Suprapubic skin (tissue), 4 donors: ENCODE data around the gene PIAS4. TPM values are rescaled to one million over a fixed set of nuclear protein-coding genes. Genes with fewer than 3 reads are reported as not detected.

Experiments
- DNase-seq, 2 donors: peaks; one replicate each; pipeline ENCODE4 v3.0.0-alpha.2; 2019; ENCODE audit warnings: low spot score in 2 of 2
- H3K27ac ChIP-seq: fragments of 200-600 bp; sonication (generic); one replicate; pipeline ENCODE4 v1.5.1; 2019
- H3K27me3 ChIP-seq: fragments of 200-600 bp; sonication (generic); one replicate; pipeline ENCODE4 v1.5.1; 2019
- H3K36me3 ChIP-seq: fragments of 200-600 bp; sonication (generic); one replicate; pipeline ENCODE4 v1.5.1; 2019
- H3K4me1 ChIP-seq: fragments of 200-600 bp; sonication (generic); one replicate; pipeline ENCODE4 v1.5.1; 2019
- H3K4me3 ChIP-seq: fragments of 200-600 bp; sonication (generic); one replicate; pipeline ENCODE4 v1.5.1; 2019; ENCODE audit warnings: mild to moderate bottlenecking
- H3K9me3 ChIP-seq: fragments of 200-600 bp; sonication (generic); one replicate; pipeline ENCODE4 v1.5.1; 2019
- CTCF ChIP-seq, 2 donors: fragments of 200-600 bp in 1 of 2; fragments of 450-650 bp in 1 of 2; sonication (generic) in 1 of 2; IDR thresholded peaks; one replicate each; pipeline ENCODE4 v1.5.1; 2016 to 2019; ENCODE audit warnings: antibody characterized with exemption in 2 of 2, mild to moderate bottlenecking in 1 of 2, moderate library complexity in 1 of 2
- EP300 ChIP-seq: sonication (generic); formaldehyde crosslinking; IDR thresholded peaks from one replicate; pipeline ENCODE4 v1.6.1; 2017; ENCODE audit warnings: antibody characterized with exemption
- POLR2A ChIP-seq, 2 donors: fragments of 450-650 bp; IDR thresholded peaks; one replicate each; pipeline ENCODE4 v1.6.1; 2017; ENCODE audit warnings: antibody characterized with exemption in 2 of 2, mild to moderate bottlenecking in 2 of 2, moderate library complexity in 2 of 2
- POLR2AphosphoS5 ChIP-seq, 3 donors: sonication (generic); formaldehyde crosslinking; IDR thresholded peaks; one replicate each; pipeline ENCODE4 v1.6.1; 2017; ENCODE audit warnings: antibody characterized with exemption in 3 of 3
- WGBS: methylation state at CpG from one replicate; pipeline ENCODE4 v1.1.5; 2018; 5-methylcytosine and 5-hydroxymethylcytosine counted together
- total RNA-seq, 4 donors: library from RNA; depleted of rRNA; stranded (reverse); fragments of >200 nt; gene quantifications; one replicate each; pipeline ENCODE4 v1.1.0, GENCODE V29; 2016

Gene PIAS4
- total RNA-seq, 4 donors from 2014 or later: 17.1 to 28.7 (median 22.6) TPM

- H3K4me3 ChIP-seq: peak within 1 kb of the TSS; percentile 99
- no peaks in the 10 kb centered on the region for H3K9me3 ChIP-seq
- H3K27ac ChIP-seq: peak within 1 kb of the TSS; percentile 98
- no peak for TF ChIP-seq CTCF (IDR thresholded peaks at IDR 0.05)
- TF ChIP-seq EP300: no peak
- peak; percentile 95 to 99 for TF ChIP-seq POLR2A (IDR thresholded peaks at IDR 0.05)
- peak; percentile 97 to 100 (median 98) for TF ChIP-seq POLR2AphosphoS5 (IDR thresholded peaks at IDR 0.05)
- peak; percentile 92 to 95 for DNase-seq
- H3K27me3 ChIP-seq: no peaks in the 10 kb centered on the region
- peaks cover 64% of the 10 kb centered on the region for H3K4me1 ChIP-seq
- peaks cover 42% of the 10 kb centered on the region for H3K36me3 ChIP-seq
- WGBS: under 1% methylated on average over 28 of the region's 80 CpGs
These were observed 22.5 kb upstream of the PIAS4 start, which contains the start of gene EEF2 for GRCh38 chr19:3984908-3985642. TSS of gene EEF2 (minus strand) at chr19:3985463. CDS start at chr19:3985380, 83 bp downstream.

GRCh38 chr19:3985643-3986259 is 21.8 kb upstream of the PIAS4 start:
- no peak for DNase-seq
- Histone ChIP-seq H3K9me3 (no peaks in the 10 kb centered on the region), H3K4me1 (peaks cover 64% of the 10 kb centered on the region), H3K36me3 (peaks cover 35% of the 10 kb centered on the region), H3K27ac (peak overlapping the region; percentile 98), H3K27me3 (no peaks in the 10 kb centered on the region), H3K4me3 (peak overlapping the region; percentile 99)
- 4% methylated on average over 16 of the region's 19 CpGs for WGBS
- TF ChIP-seq EP300 (no peak), CTCF (IDR thresholded peaks at IDR 0.05) (no peak), POLR2AphosphoS5 (IDR thresholded peaks at IDR 0.05) (no peak), POLR2A (IDR thresholded peaks at IDR 0.05) (no peak)

- no peak for DNase-seq
- Histone ChIP-seq H3K36me3 (peaks cover 28% of the 10 kb centered on the region), H3K27me3 (no peaks in the 10 kb centered on the region), H3K4me1 (peaks cover 64% of the 10 kb centered on the region), H3K4me3 (peak overlapping the region; percentile 99), H3K27ac (peak overlapping the region; percentile 98), H3K9me3 (no peaks in the 10 kb centered on the region)
- TF ChIP-seq CTCF (IDR thresholded peaks at IDR 0.05) (peak; percentile 51 to 54), POLR2AphosphoS5 (IDR thresholded peaks at IDR 0.05) (no peak), EP300 (no peak), POLR2A (IDR thresholded peaks at IDR 0.05) (no peak)
- 7% methylated on average over 21 of the region's 21 CpGs for WGBS
These were observed 21.1 kb upstream of the PIAS4 start for GRCh38 chr19:3986260-3987041.

- peak; percentile 66 to 85 for TF ChIP-seq CTCF (IDR thresholded peaks at IDR 0.05)
- TF ChIP-seq POLR2A (IDR thresholded peaks at IDR 0.05): no peak
- Histone ChIP-seq H3K27ac (no peak overlapping the region), H3K4me1 (peaks cover 50% of the 10 kb centered on the region), H3K9me3 (no peaks in the 10 kb centered on the region), H3K36me3 (peaks cover 15% of the 10 kb centered on the region), H3K27me3 (no peaks in the 10 kb centered on the region), H3K4me3 (peak overlapping the region; percentile 99)
- 11% methylated on average over 30 of the region's 30 CpGs for WGBS
- DNase-seq: peak in 1 of 2 donors; percentile 83
These were observed 19.7 kb upstream of the PIAS4 start for GRCh38 chr19:3987619-3988371.
